ENCODE measurements around the gene CENPX.

The CENPX gene

GRCh38 chr17:82016875-82017459 is 5.7 kb downstream of the CENPX start:
- H3K27ac Mint-ChIP-seq: no peak overlapping the region
- H3K9me3 Mint-ChIP-seq: no peaks in the 10 kb centered on the region
- no peak overlapping the region for H3K4me3 Mint-ChIP-seq
- H3K4me1 Mint-ChIP-seq (ENCODE audit: low read depth): peaks cover 17% of the 10 kb centered on the region
- no peaks in the 10 kb centered on the region for H3K27me3 Mint-ChIP-seq
- H3K36me3 Mint-ChIP-seq (ENCODE audit: low read depth): peaks cover 28% of the 10 kb centered on the region
- no peak for DNase-seq

- no peak for DNase-seq
- no peak overlapping the region for H3K4me3 Mint-ChIP-seq
Observed at GRCh38 chr17:82016061-82016874, 6.4 kb downstream of the CENPX start.

GRCh38 chr17:82015311-82015971 is 7.2 kb downstream of the CENPX start:
- Mint-ChIP-seq H3K4me1 (ENCODE audit: low read depth) (peaks cover 2% of the 10 kb centered on the region), H3K27ac (no peak overlapping the region), H3K36me3 (ENCODE audit: low read depth) (peaks cover 17% of the 10 kb centered on the region), H3K9me3 (no peaks in the 10 kb centered on the region), H3K27me3 (no peaks in the 10 kb centered on the region), H3K4me3 (no peak overlapping the region)
- no peak for DNase-seq

More at GRCh38 chr17:82016061-82016874, 6.4 kb downstream of the CENPX start:
- H3K27ac Mint-ChIP-seq: no peak overlapping the region
- H3K4me1 Mint-ChIP-seq (ENCODE audit: low read depth): peaks cover 11% of the 10 kb centered on the region
- H3K9me3 Mint-ChIP-seq: no peaks in the 10 kb centered on the region
- no peaks in the 10 kb centered on the region for H3K27me3 Mint-ChIP-seq
- H3K36me3 Mint-ChIP-seq (ENCODE audit: low read depth): peaks cover 22% of the 10 kb centered on the region

GRCh38 chr17:82014971-82015310 is 7.7 kb downstream of the CENPX start:
- H3K4me3 Mint-ChIP-seq: no peak overlapping the region
- peaks cover 14% of the 10 kb centered on the region for H3K36me3 Mint-ChIP-seq (ENCODE audit: low read depth)
- no peaks in the 10 kb centered on the region for H3K4me1 Mint-ChIP-seq (ENCODE audit: low read depth)
- no peaks in the 10 kb centered on the region for H3K27me3 Mint-ChIP-seq
- H3K27ac Mint-ChIP-seq: no peak overlapping the region
- DNase-seq: no peak
- H3K9me3 Mint-ChIP-seq: no peaks in the 10 kb centered on the region

GRCh38 chr17:82014432-82014831 is 8.2 kb downstream of the CENPX start:
- DNase-seq: no peak
- Mint-ChIP-seq H3K9me3 (no peaks in the 10 kb centered on the region), H3K4me3 (no peak overlapping the region), H3K27me3 (no peaks in the 10 kb centered on the region), H3K27ac (no peak overlapping the region), H3K4me1 (ENCODE audit: low read depth) (no peaks in the 10 kb centered on the region), H3K36me3 (ENCODE audit: low read depth) (peaks cover 14% of the 10 kb centered on the region)

GRCh38 chr17:82013772-82014321 is 8.8 kb downstream of the CENPX start:
- no peak for DNase-seq
- Mint-ChIP-seq H3K4me1 (ENCODE audit: low read depth) (no peaks in the 10 kb centered on the region), H3K27ac (peak overlapping the region; percentile 40), H3K27me3 (no peaks in the 10 kb centered on the region), H3K9me3 (no peaks in the 10 kb centered on the region), H3K36me3 (ENCODE audit: low read depth) (peaks cover 12% of the 10 kb centered on the region), H3K4me3 (no peak overlapping the region)

- no peaks in the 10 kb centered on the region for H3K9me3 Mint-ChIP-seq
- peaks cover 7% of the 10 kb centered on the region for H3K36me3 Mint-ChIP-seq (ENCODE audit: low read depth)
- no peaks in the 10 kb centered on the region for H3K27me3 Mint-ChIP-seq
- no peak overlapping the region for H3K4me3 Mint-ChIP-seq
- no peak for DNase-seq
- no peaks in the 10 kb centered on the region for H3K4me1 Mint-ChIP-seq (ENCODE audit: low read depth)
- no peak overlapping the region for H3K27ac Mint-ChIP-seq
Observed at GRCh38 chr17:82013341-82013740, 9.3 kb downstream of the CENPX start.

GRCh38 chr17:82012640-82013295 is 9.9 kb downstream of the CENPX start:
- no peak for DNase-seq
- peaks cover 3% of the 10 kb centered on the region for H3K36me3 Mint-ChIP-seq (ENCODE audit: low read depth)
- H3K9me3 Mint-ChIP-seq: no peaks in the 10 kb centered on the region
- no peaks in the 10 kb centered on the region for H3K27me3 Mint-ChIP-seq
- no peak overlapping the region for H3K4me3 Mint-ChIP-seq
- no peak overlapping the region for H3K27ac Mint-ChIP-seq
- no peaks in the 10 kb centered on the region for H3K4me1 Mint-ChIP-seq (ENCODE audit: low read depth)

- H3K4me3 Mint-ChIP-seq: no peak overlapping the region
- peaks cover under 1% of the 10 kb centered on the region for H3K36me3 Mint-ChIP-seq (ENCODE audit: low read depth)
- no peaks in the 10 kb centered on the region for H3K4me1 Mint-ChIP-seq (ENCODE audit: low read depth)
- no peaks in the 10 kb centered on the region for H3K9me3 Mint-ChIP-seq
- H3K27me3 Mint-ChIP-seq: no peaks in the 10 kb centered on the region
- H3K27ac Mint-ChIP-seq: no peak overlapping the region
- DNase-seq: no peak
Observed at GRCh38 chr17:82012261-82012639, 10.4 kb downstream of the CENPX start.

- DNase-seq: no peak
- H3K9me3 Mint-ChIP-seq: no peaks in the 10 kb centered on the region
Observed at GRCh38 chr17:82011617-82012187, 11.0 kb downstream of the CENPX start.

GRCh38 chr17:82010575-82011525 is 11.8 kb downstream of the CENPX start:
- no peak for DNase-seq
- Mint-ChIP-seq H3K27ac (no peak overlapping the region), H3K4me3 (no peak overlapping the region), H3K36me3 (ENCODE audit: low read depth) (no peaks in the 10 kb centered on the region), H3K9me3 (no peaks in the 10 kb centered on the region), H3K4me1 (ENCODE audit: low read depth) (no peaks in the 10 kb centered on the region), H3K27me3 (no peaks in the 10 kb centered on the region)

More at GRCh38 chr17:82011617-82012187, 11.0 kb downstream of the CENPX start:
- H3K4me1 Mint-ChIP-seq (ENCODE audit: low read depth): no peaks in the 10 kb centered on the region
- H3K27me3 Mint-ChIP-seq: no peaks in the 10 kb centered on the region
- H3K36me3 Mint-ChIP-seq (ENCODE audit: low read depth): no peaks in the 10 kb centered on the region
- no peak overlapping the region for H3K4me3 Mint-ChIP-seq
- H3K27ac Mint-ChIP-seq: no peak overlapping the region

- Mint-ChIP-seq H3K27me3 (no peaks in the 10 kb centered on the region), H3K9me3 (no peaks in the 10 kb centered on the region), H3K27ac (no peak overlapping the region), H3K36me3 (ENCODE audit: low read depth) (no peaks in the 10 kb centered on the region), H3K4me1 (ENCODE audit: low read depth) (no peaks in the 10 kb centered on the region), H3K4me3 (no peak overlapping the region)
- no peak for DNase-seq
Observed at GRCh38 chr17:82009413-82009812, 13.3 kb downstream of the CENPX start.

- no peaks in the 10 kb centered on the region for H3K9me3 Mint-ChIP-seq
- no peak overlapping the region for H3K27ac Mint-ChIP-seq
- no peak for DNase-seq
- no peak overlapping the region for H3K4me3 Mint-ChIP-seq
- no peaks in the 10 kb centered on the region for H3K36me3 Mint-ChIP-seq (ENCODE audit: low read depth)
- no peaks in the 10 kb centered on the region for H3K27me3 Mint-ChIP-seq
- no peaks in the 10 kb centered on the region for H3K4me1 Mint-ChIP-seq (ENCODE audit: low read depth)
Observed at GRCh38 chr17:82008941-82009405, 13.7 kb downstream of the CENPX start.

All from activated T-cell treated with anti-CD3 and anti-CD28 coated beads, Interleukin-2, amount 50 U/mL, for 24 hours (primary cell).